ENCODE results near the gene SH3RF3.

DNA sequence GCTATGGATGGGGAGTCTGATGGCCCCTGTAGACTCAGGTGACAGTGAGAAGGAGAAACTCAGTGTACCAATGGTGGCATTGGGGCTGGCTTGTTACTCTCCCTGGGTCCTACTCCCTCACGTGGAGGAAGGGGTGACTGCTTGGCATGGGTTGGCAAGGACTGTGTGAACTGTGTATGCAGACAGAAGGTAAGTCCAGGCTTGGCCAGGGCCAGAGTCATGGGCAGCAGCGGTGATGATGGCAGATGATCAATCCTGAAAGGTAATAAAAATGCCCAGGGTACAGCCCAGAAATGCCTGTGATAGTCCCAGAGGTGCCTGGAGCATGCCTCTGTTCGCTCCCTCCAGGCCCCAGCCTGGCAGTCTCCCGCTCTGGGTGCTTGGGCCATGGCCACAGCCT, 153.9 kb downstream of the SH3RF3 start:
- TF ChIP-seq, protein P1, sequence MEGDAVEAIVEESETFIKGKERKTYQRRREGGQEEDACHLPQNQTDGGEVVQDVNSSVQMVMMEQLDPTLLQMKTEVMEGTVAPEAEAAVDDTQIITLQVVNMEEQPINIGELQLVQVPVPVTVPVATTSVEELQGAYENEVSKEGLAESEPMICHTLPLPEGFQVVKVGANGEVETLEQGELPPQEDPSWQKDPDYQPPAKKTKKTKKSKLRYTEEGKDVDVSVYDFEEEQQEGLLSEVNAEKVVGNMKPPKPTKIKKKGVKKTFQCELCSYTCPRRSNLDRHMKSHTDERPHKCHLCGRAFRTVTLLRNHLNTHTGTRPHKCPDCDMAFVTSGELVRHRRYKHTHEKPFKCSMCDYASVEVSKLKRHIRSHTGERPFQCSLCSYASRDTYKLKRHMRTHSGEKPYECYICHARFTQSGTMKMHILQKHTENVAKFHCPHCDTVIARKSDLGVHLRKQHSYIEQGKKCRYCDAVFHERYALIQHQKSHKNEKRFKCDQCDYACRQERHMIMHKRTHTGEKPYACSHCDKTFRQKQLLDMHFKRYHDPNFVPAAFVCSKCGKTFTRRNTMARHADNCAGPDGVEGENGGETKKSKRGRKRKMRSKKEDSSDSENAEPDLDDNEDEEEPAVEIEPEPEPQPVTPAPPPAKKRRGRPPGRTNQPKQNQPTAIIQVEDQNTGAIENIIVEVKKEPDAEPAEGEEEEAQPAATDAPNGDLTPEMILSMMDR (IDR thresholded peaks at IDR 0.05): no peak
- TF ChIP-seq POLR2AphosphoS5 (IDR thresholded peaks at IDR 0.05; ENCODE audit: low read depth, low read length) (no peak), SIN3A (IDR thresholded peaks at IDR 0.05; ENCODE audit: borderline replicate concordance, insufficient read depth, low read depth, low read length) (no peak), TCF7L2 (IDR thresholded peaks at IDR 0.05; ENCODE audit: low read depth, low read length) (no peak)
- TF ChIP-seq, protein P2, sequence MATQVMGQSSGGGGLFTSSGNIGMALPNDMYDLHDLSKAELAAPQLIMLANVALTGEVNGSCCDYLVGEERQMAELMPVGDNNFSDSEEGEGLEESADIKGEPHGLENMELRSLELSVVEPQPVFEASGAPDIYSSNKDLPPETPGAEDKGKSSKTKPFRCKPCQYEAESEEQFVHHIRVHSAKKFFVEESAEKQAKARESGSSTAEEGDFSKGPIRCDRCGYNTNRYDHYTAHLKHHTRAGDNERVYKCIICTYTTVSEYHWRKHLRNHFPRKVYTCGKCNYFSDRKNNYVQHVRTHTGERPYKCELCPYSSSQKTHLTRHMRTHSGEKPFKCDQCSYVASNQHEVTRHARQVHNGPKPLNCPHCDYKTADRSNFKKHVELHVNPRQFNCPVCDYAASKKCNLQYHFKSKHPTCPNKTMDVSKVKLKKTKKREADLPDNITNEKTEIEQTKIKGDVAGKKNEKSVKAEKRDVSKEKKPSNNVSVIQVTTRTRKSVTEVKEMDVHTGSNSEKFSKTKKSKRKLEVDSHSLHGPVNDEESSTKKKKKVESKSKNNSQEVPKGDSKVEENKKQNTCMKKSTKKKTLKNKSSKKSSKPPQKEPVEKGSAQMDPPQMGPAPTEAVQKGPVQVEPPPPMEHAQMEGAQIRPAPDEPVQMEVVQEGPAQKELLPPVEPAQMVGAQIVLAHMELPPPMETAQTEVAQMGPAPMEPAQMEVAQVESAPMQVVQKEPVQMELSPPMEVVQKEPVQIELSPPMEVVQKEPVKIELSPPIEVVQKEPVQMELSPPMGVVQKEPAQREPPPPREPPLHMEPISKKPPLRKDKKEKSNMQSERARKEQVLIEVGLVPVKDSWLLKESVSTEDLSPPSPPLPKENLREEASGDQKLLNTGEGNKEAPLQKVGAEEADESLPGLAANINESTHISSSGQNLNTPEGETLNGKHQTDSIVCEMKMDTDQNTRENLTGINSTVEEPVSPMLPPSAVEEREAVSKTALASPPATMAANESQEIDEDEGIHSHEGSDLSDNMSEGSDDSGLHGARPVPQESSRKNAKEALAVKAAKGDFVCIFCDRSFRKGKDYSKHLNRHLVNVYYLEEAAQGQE (IDR thresholded peaks at IDR 0.05; ENCODE audit: insufficient read depth in 1 of 2, low read depth in 2 of 2, low read length in 1 of 2): no peak

Measured in Panc1 (cell line).